SK-N-SH treated with all-trans-retinoic acid at 6 μM for 48 hours (cell line): ENCODE results near the gene LIPM.

Experiments used
- ATAC-seq: fragments of 200-7000 bp; cut with Tn5 transposase; 3 replicates; pipeline ENCODE4 v1.9.1; 2020; ENCODE audit warnings: mild to moderate bottlenecking, moderate library complexity
- ARNTL ChIP-seq: fragments of 450-650 bp; formaldehyde crosslinking; IDR thresholded peaks from 2 replicates; pipeline ENCODE4 v1.5.0; 2020; ENCODE audit warnings: low read depth, mild to moderate bottlenecking, moderate library complexity, borderline replicate concordance
- BACH2 ChIP-seq: fragments of 250-450 bp; sonication (Bioruptor Pico); IDR thresholded peaks from 2 replicates; pipeline ENCODE4 v1.9.0; 2021; ENCODE audit warnings: mild to moderate bottlenecking, borderline replicate concordance
- CSDC2 ChIP-seq: fragments of 250-450 bp; sonication (Bioruptor Pico); IDR thresholded peaks from 2 replicates; pipeline ENCODE4 v1.5.0; 2020; ENCODE audit warnings: mild to moderate bottlenecking, moderate library complexity
- ESRRG ChIP-seq: fragments of 250-450 bp; sonication (Bioruptor Pico); IDR thresholded peaks from 2 replicates; pipeline ENCODE4 v1.6.1; 2021; ENCODE audit warnings: mild to moderate bottlenecking
- GLIS3 ChIP-seq: fragments of 250-450 bp; sonication (Bioruptor Pico); IDR thresholded peaks from 2 replicates; pipeline ENCODE4 v1.5.0; 2020; ENCODE audit warnings: mild to moderate bottlenecking, moderate library complexity
- ISL1 ChIP-seq: fragments of 250-450 bp; sonication (Bioruptor Pico); IDR thresholded peaks from 2 replicates; pipeline ENCODE4 v2.1.2; 2022; ENCODE audit warnings: mild to moderate bottlenecking, moderate library complexity
- OSR1 ChIP-seq: fragments of 250-450 bp; sonication (Bioruptor Pico); IDR thresholded peaks from 2 replicates; pipeline ENCODE4 v1.8.0; 2022; ENCODE audit warnings: moderate library complexity, mild to moderate bottlenecking, inconsistent platforms
- PPARA ChIP-seq: fragments of 250-450 bp; sonication (Bioruptor Pico); IDR thresholded peaks from 2 replicates; pipeline ENCODE4 v1.5.0; 2020; ENCODE audit warnings: mild to moderate bottlenecking, borderline replicate concordance
- RARB ChIP-seq: fragments of 250-450 bp; sonication (Bioruptor Pico); IDR thresholded peaks from 2 replicates; pipeline ENCODE4 v1.8.0; 2021; ENCODE audit warnings: mild to moderate bottlenecking, moderate library complexity
- SNAI2 ChIP-seq: fragments of 250-450 bp; sonication (Bioruptor Pico); IDR thresholded peaks from 2 replicates; pipeline ENCODE4 v1.5.0; 2020; ENCODE audit warnings: mild to moderate bottlenecking, moderate library complexity
- TCF4 ChIP-seq: fragments of 250-450 bp; sonication (Bioruptor Pico); IDR thresholded peaks from 2 replicates; pipeline ENCODE4 v1.8.0; 2021; ENCODE audit warnings: mild to moderate bottlenecking, moderate library complexity, borderline replicate concordance
- TOX ChIP-seq: fragments of 250-450 bp; sonication (Bioruptor Pico); IDR thresholded peaks from 2 replicates; pipeline ENCODE4 v1.8.0; 2021; ENCODE audit warnings: mild to moderate bottlenecking, moderate library complexity, borderline replicate concordance
- ZC3H10 ChIP-seq: fragments of 250-450 bp; sonication (Bioruptor Pico); IDR thresholded peaks from 2 replicates; pipeline ENCODE4 v1.5.1; 2021; ENCODE audit warnings: mild to moderate bottlenecking, moderate library complexity
- ZFP3 ChIP-seq: fragments of 250-450 bp; sonication (Bioruptor Pico); IDR thresholded peaks from 2 replicates; pipeline ENCODE4 v1.5.0; 2020; ENCODE audit warnings: mild to moderate bottlenecking, moderate library complexity
- ZFP30 ChIP-seq: fragments of 450-650 bp; formaldehyde crosslinking; IDR thresholded peaks from 2 replicates; pipeline ENCODE4 v1.5.0; 2022; ENCODE audit warnings: mild to moderate bottlenecking, moderate library complexity
- ZNF70 ChIP-seq: fragments of 450-650 bp; formaldehyde crosslinking; IDR thresholded peaks from 2 replicates; pipeline ENCODE4 v1.5.0; 2020; ENCODE audit warnings: mild to moderate bottlenecking, moderate library complexity
- ZNF8 ChIP-seq: fragments of 450-650 bp; formaldehyde crosslinking; IDR thresholded peaks from 2 replicates; pipeline ENCODE4 v1.5.0; 2020; ENCODE audit warnings: mild to moderate bottlenecking, moderate library complexity
- TF ChIP-seq, protein P1 (sequence below): fragments of 250-450 bp; sonication (Bioruptor Pico); IDR thresholded peaks from 2 replicates; pipeline ENCODE4 v1.8.0; 2021; ENCODE audit warnings: low read depth, mild to moderate bottlenecking, moderate library complexity, borderline replicate concordance
- TF ChIP-seq, protein P2 (sequence below): fragments of 250-450 bp; sonication (Bioruptor Pico); IDR thresholded peaks from 2 replicates; pipeline ENCODE4 v1.5.1; 2020; ENCODE audit warnings: low read depth, mild to moderate bottlenecking, moderate library complexity
- TF ChIP-seq, protein P3 (sequence below): fragments of 250-450 bp; sonication (Bioruptor Pico); IDR thresholded peaks from 2 replicates; pipeline ENCODE4 v1.5.1; 2021; ENCODE audit warnings: mild to moderate bottlenecking, moderate library complexity
- TF ChIP-seq, protein P4 (sequence below): fragments of 250-450 bp; sonication (Bioruptor Pico); IDR thresholded peaks from 2 replicates; pipeline ENCODE4 v1.8.0; 2020; ENCODE audit warnings: mild to moderate bottlenecking, moderate library complexity, borderline replicate concordance
- TF ChIP-seq, protein P5 (sequence below): fragments of 250-450 bp; sonication (Bioruptor Pico); IDR thresholded peaks from 2 replicates; pipeline ENCODE4 v1.5.0; 2020; ENCODE audit warnings: mild to moderate bottlenecking, moderate library complexity

Gene LIPM

DNA sequence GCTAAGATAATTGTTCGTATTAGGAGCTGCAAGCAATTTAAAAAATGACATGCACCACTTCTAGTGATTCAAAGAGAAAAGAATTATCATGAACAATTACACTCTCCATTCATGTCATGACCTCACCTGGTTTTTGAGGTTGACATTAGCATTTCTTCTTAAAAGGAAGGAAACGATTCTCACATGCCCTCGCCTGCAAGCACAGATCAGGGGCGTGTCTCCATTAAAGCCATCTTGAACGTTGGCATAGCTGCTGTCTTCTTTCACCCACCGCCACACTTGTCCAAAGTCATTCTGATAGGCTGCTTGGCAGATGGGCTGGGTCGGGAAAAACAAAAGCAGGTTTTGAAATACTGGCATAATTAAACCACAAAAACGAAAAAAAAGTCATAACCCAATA lies 29.2 kb downstream of the LIPM start:
- TF ChIP-seq, protein P1, sequence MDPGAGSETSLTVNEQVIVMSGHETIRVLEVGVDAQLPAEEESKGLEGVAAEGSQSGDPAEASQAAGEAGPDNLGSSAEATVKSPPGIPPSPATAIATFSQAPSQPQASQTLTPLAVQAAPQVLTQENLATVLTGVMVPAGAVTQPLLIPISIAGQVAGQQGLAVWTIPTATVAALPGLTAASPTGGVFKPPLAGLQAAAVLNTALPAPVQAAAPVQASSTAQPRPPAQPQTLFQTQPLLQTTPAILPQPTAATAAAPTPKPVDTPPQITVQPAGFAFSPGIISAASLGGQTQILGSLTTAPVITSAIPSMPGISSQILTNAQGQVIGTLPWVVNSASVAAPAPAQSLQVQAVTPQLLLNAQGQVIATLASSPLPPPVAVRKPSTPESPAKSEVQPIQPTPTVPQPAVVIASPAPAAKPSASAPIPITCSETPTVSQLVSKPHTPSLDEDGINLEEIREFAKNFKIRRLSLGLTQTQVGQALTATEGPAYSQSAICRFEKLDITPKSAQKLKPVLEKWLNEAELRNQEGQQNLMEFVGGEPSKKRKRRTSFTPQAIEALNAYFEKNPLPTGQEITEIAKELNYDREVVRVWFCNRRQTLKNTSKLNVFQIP (CRISPR knock-in tag) = no peak
- TF ChIP-seq ARNTL (CRISPR knock-in tag) (no peak), SNAI2 (no peak), PPARA (no peak), ZFP30 (CRISPR knock-in tag) (no peak), TCF4 (CRISPR knock-in tag) (no peak), TOX (no peak), ZFP3 (CRISPR knock-in tag) (no peak)
- TF ChIP-seq, protein P2, sequence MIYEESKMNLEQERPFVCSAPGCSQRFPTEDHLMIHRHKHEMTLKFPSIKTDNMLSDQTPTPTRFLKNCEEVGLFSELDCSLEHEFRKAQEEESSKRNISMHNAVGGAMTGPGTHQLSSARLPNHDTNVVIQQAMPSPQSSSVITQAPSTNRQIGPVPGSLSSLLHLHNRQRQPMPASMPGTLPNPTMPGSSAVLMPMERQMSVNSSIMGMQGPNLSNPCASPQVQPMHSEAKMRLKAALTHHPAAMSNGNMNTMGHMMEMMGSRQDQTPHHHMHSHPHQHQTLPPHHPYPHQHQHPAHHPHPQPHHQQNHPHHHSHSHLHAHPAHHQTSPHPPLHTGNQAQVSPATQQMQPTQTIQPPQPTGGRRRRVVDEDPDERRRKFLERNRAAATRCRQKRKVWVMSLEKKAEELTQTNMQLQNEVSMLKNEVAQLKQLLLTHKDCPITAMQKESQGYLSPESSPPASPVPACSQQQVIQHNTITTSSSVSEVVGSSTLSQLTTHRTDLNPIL = no peak
- TF ChIP-seq, protein P3, sequence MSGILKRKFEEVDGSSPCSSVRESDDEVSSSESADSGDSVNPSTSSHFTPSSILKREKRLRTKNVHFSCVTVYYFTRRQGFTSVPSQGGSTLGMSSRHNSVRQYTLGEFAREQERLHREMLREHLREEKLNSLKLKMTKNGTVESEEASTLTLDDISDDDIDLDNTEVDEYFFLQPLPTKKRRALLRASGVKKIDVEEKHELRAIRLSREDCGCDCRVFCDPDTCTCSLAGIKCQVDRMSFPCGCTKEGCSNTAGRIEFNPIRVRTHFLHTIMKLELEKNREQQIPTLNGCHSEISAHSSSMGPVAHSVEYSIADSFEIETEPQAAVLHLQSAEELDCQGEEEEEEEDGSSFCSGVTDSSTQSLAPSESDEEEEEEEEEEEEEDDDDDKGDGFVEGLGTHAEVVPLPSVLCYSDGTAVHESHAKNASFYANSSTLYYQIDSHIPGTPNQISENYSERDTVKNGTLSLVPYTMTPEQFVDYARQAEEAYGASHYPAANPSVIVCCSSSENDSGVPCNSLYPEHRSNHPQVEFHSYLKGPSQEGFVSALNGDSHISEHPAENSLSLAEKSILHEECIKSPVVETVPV (CRISPR knock-in tag) = no peak
- TF ChIP-seq, protein P4, sequence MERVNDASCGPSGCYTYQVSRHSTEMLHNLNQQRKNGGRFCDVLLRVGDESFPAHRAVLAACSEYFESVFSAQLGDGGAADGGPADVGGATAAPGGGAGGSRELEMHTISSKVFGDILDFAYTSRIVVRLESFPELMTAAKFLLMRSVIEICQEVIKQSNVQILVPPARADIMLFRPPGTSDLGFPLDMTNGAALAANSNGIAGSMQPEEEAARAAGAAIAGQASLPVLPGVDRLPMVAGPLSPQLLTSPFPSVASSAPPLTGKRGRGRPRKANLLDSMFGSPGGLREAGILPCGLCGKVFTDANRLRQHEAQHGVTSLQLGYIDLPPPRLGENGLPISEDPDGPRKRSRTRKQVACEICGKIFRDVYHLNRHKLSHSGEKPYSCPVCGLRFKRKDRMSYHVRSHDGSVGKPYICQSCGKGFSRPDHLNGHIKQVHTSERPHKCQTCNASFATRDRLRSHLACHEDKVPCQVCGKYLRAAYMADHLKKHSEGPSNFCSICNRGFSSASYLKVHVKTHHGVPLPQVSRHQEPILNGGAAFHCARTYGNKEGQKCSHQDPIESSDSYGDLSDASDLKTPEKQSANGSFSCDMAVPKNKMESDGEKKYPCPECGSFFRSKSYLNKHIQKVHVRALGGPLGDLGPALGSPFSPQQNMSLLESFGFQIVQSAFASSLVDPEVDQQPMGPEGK (CRISPR knock-in tag) = no peak
- no peak for ATAC-seq

DNA sequence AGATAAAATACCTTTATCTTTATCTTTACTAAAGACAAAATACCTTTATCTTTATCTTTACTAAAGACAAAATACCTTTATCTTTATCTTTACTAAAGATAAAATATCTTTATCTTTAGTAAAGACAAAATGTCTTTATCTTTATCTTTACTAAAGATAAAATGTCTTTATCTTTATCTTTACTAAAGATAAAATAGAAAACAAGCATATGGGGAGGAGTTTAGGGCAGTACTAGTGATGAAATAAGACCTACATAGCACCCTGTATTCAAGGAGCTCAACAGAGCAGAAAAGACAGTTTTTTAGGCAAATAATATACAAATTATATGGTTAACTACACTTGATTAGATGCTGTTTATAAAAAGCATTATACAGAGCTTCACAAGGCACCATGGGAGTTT lies 29.8 kb downstream of the LIPM start:
- TF ChIP-seq RARB = no peak
- no peak for TF ChIP-seq ESRRG (CRISPR knock-in tag)
- no peak for TF ChIP-seq ISL1 (CRISPR knock-in tag)
- TF ChIP-seq CSDC2 (CRISPR knock-in tag) = no peak
- TF ChIP-seq GLIS3 (CRISPR knock-in tag) = no peak
- TF ChIP-seq PPARA = no peak
- no peak for TF ChIP-seq OSR1
- TF ChIP-seq, protein P3 (CRISPR knock-in tag) = no peak
- no peak for TF ChIP-seq TOX
- no peak for TF ChIP-seq ZFP30 (CRISPR knock-in tag)
- TF ChIP-seq TCF4 (CRISPR knock-in tag) = no peak
- TF ChIP-seq ZFP3 (CRISPR knock-in tag) = no peak
- TF ChIP-seq, protein P4 (CRISPR knock-in tag) = no peak
- no peak for ATAC-seq

DNA sequence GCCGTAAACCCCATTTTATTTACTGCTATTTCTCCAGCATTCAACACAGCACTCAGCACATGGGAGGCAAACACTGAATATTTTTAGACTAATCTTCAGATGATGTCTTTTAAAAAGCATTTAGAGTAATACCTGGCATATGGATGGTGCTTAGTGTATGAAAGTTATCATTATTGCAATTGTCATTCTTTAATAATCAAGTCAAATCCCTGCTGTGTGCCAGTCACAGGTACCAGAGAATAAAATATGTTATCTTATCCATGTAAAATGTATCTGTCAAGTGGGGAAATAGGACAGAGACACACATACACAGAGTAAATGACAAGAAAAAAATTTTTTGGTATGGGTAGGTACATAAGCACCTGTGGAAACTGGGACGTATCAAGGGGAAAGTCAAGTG lies 30.6 kb downstream of the LIPM start:
- TF ChIP-seq ARNTL (CRISPR knock-in tag) (no peak), RARB (no peak), BACH2 (CRISPR knock-in tag) (no peak), GLIS3 (CRISPR knock-in tag) (no peak), OSR1 (no peak), TCF4 (CRISPR knock-in tag) (no peak), PPARA (no peak), TOX (no peak), ZC3H10 (CRISPR knock-in tag) (no peak), ZNF8 (CRISPR knock-in tag) (no peak), ISL1 (CRISPR knock-in tag) (no peak), ESRRG (CRISPR knock-in tag) (no peak), ZFP3 (CRISPR knock-in tag) (no peak), ZNF70 (CRISPR knock-in tag) (no peak)
- TF ChIP-seq, protein P5, sequence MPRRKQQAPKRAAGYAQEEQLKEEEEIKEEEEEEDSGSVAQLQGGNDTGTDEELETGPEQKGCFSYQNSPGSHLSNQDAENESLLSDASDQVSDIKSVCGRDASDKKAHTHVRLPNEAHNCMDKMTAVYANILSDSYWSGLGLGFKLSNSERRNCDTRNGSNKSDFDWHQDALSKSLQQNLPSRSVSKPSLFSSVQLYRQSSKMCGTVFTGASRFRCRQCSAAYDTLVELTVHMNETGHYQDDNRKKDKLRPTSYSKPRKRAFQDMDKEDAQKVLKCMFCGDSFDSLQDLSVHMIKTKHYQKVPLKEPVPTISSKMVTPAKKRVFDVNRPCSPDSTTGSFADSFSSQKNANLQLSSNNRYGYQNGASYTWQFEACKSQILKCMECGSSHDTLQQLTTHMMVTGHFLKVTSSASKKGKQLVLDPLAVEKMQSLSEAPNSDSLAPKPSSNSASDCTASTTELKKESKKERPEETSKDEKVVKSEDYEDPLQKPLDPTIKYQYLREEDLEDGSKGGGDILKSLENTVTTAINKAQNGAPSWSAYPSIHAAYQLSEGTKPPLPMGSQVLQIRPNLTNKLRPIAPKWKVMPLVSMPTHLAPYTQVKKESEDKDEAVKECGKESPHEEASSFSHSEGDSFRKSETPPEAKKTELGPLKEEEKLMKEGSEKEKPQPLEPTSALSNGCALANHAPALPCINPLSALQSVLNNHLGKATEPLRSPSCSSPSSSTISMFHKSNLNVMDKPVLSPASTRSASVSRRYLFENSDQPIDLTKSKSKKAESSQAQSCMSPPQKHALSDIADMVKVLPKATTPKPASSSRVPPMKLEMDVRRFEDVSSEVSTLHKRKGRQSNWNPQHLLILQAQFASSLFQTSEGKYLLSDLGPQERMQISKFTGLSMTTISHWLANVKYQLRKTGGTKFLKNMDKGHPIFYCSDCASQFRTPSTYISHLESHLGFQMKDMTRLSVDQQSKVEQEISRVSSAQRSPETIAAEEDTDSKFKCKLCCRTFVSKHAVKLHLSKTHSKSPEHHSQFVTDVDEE (CRISPR knock-in tag) = no peak
- TF ChIP-seq, protein P3 (CRISPR knock-in tag) = no peak
- ATAC-seq = no peak
